Glomerular visceral epithelial cell (primary cell): ENCODE measurements around the gene FPGS.
A peak's percentile ranks its signal among the peaks of the same experiment; 100 is the strongest.
"Not testable (repeated sequence)": the region's sequence is repeated elsewhere in the genome, so short reads cannot be mapped to it uniquely, and the experiment has no call there.

Source experiments
- DNase-seq: peaks from one replicate; pipeline ENCODE4 v3.0.0-alpha.2; 2016; ENCODE audit errors: extremely low spot score

The FPGS gene

DNA sequence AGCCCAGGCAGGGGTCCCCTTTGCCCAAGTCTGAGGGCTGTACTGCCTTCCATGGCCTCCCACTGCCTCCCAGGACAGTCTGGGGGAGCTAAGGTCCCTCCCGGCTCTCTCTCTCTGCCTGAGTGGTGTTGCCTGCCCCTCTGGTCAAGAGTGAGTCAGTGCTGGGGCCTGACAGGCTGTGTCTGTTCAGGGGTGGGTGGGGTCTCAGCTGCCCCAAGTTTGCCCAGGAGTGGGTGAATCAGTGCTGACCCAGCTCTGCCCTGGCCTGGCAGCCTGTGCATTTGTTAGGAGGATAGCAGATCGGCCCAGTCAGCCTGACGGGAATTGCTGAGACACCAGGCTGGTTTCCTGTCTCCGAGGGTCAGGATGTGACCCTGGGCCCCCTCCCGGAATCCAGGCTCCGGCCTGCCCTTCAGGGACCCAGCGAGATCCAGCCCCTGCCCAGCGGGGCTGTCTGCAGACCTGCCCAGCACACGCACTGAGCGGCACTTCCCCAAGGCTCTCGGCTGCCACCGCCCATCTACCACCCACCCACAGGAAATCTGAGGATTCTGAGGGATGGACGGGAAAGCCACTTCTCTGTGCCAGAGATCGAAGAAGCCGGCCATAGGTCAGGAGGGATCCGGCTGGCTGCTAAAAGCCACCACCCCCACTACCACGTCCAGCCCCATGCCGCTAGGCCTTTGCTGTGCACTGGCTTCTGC is 35.8 kb downstream of the FPGS start:
- peak; percentile 95 for DNase-seq

DNA sequence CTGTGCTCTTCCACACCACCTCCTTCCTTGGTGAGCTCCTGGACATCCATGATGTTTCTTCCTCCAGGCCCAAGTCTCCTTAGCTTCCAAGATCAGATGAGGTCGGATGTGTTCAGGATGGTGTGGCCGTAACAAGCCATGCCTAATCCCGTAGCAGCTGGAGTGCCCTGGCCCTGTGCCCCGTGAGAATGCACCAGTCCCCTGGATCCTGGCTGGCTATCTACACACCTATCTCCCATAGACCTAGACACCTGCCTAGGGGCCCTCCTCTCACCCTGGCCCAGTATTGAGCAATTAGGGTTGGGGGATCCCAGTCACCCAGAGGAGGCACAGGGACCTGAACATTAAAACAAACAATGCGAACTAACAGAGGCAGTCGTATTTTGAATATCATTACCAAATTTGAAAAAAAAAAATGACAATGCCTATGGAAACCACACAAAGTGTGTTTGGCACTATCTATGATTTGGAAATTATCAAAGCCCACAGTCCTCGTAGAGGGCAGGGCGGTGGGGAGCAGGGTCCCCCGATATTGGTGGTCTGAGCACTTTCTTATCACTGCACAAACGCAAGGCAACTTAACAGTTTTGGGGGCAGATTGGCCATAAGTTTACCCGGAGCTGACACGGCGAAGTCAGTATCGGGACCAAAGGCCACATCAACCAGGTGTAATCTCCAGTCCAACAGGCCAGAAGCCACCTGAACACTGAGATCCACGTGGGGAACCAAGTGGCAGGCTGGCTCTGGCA is 38.6 kb downstream of the FPGS start:
- DNase-seq = no peak

DNA sequence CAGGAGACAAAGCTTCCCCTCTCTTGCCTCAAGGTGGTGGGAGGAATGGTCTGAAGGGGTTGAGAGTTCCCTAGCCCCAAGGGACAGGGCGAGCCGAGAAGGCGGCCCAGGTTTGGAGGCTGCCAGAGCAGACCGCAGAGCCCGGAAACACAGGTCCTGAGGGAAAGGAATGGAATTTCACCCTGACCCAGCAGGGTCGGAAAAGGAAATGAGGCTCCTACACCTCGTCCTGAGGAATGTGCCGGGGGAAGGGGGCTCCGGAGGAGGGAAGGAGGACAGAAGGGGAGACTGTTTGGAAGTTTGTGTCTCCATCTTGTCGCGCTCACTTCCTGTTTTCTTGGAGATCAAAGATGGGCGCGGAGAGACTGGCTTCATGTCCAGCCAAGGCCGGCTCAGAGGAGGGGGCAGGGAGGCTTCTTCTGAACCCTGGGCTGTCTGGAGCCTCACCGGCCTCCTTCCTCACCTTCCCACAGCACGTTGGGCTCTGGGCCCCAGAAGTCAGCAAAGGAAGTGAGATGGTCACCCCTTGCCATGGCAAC is 42.2 kb downstream of the FPGS start:
- no peak for DNase-seq

DNA sequence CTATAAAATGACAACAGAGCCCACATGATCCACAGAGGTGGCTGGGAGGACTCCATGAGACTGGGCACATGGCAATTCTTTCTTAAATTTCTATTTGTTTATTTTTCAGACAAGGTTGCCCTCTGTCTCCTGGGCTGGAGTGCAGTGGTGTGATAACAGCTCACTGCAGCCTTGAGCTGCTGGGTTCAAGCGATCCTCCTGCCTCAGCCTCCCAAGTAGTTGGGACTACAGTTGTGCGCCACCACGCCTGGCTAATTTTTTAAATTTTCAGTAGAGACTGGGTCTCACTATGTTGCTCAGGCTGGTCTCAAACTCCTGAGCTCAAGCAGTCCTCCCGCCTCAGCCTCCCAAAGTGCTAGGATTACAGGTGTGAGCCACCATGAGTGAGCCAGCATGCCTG is 42.9 kb downstream of the FPGS start:
- not testable (repeated sequence) for DNase-seq

DNA sequence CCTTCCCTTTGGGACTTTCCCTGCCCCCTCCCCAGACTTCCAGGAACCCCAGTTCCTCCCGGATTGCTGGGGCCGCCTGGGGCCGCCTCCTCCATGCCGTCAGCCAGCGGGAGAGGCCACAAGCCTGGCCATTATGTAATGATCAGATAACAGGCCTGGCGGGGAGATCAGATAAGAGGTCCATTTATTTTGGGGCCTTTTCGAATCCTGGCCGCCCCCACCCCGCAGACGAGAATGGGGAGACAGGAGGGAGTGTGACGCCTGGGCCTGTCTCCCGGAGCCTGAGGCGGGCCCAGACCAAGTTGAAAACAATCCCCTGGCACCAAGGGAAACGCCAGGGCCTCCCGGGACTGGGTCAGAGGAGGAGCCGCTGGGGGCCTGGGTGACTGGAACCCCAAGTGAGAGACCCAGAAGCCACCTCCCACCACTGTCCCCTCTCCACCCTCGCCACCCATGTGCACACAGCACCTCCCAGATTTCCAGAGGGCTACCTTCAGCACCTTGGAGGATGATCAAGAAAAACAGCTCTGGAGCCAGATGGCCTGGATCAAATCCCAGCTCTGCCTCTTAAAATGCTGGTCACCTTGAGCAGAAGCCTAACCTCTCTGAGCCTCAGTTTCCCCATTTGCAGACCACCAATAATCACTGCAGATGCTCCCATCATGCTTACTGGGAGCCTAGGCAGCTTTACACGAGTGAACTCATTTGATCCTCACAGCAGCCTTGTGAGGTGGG is 43.9 kb downstream of the FPGS start:
- no peak for DNase-seq

DNA sequence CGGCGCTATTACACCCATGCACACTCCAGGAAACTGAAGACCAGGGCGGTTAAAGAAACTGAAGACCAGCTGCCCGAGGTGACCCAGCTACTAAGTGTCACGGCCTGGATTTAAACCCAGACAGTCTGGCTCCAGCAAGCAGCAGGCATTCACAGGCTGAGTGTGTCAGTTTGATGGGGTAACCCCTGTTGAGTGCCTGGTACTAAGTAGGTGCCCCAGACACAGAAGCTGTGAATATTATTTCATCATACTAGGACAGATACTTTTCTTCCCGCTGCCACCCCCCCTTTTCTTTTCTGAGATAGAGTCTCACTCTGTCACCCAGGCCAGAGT is 44.5 kb downstream of the FPGS start:
- no peak for DNase-seq

DNA sequence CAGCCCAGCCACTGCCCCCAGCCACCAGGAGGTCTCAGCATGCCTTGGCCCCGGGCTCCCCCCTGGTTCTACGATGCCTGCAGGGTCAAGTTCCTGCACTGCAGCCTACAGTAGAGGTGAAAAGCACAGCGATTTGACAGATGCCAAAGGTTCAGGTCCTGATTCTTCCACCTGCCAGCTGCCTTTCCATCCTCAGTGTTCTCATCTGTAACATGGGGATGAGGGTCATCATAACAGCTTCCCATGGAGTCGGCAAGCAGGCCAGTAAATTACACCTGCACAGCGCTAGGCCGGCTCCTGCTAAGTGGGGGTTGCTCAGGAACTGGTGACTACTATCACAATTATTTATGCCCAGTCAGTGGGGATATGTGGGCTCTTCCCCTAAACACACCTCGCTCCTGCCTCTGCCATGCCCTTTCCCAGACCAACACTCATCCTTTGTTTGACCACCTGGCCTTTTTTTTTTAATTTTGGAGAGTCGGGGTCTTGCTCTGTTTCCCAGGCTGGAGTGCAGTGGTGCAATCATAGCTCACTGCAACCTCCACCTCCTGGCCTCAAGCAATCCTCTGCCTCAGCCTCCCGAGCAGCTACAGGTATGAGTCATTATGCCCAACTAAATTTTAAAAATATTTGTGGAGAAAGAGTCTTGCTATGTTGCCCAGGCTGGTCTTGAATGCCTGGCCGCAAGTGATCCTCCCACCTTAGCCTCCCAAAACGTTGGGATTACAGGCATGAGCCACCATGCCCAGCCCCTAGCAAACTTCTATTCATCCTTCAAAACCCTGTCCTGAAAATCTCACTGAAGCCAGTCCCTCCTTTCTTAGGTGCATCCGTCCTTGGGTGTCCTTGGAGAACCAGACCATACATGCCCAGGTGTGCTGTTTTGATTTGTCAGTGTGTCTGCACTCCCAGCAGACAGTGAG is 45.4 kb downstream of the FPGS start:
- DNase-seq = no peak

DNA sequence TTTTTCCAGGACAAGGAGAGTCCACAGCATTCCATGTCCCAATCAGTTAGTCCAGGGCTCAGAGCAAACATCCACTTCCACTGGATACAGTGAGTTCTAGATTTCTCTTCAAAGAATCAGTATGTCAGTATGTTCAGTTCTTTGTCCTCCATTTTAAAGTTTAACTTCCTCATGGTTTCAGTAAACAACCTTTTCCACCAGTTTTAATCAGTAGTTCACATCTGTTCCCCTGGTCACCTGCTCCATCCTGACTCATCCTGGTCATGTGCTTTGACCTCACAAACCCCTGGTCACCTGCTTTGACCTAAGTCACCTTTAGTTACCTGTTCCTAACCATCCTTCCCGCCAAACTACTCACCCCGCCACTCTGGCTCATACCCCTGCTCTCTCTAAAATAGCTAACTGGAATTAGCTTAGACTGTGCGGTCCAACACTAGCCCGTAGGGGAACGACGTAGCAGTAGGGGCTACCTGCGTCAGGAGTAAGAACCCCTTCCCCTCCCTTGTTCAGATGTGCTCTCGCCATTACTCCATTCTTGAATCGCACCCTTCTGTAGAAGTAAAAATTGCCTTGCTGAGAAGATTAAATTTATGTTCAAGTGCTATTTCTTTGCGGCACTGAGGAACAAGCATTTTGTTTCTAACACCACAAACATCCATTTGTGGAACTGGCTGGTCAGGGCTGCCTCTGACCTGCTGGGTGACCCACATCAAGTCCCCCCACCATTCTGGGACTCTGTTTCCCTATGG is 46.2 kb downstream of the FPGS start:
- DNase-seq = no peak

DNA sequence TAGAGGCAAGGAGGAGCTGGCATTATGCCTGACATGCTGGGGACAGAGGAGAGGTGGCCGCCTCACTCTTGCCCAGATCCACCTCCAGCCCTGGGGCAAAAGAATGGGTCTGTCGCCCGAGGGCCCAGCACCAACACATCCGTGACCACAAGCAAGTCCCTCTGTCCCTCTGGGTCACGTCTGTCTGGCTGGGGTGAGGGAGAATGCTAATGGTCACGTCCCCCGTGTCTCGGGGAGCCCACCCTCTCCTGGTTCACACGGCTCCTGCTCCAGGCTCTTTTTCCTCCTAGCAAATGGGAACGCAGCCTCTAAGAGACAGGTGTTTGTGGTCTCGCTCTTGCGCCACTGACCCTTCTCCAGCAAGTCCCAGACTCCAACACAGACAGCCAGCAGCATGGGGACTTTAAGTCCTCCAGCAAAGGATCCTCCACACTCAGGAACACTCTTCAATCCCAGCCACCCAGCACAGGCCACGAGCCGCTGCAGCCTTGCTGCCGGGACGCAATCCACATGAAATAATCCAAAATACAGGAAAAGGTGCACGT is 47.7 kb downstream of the FPGS start:
- no peak for DNase-seq

DNA sequence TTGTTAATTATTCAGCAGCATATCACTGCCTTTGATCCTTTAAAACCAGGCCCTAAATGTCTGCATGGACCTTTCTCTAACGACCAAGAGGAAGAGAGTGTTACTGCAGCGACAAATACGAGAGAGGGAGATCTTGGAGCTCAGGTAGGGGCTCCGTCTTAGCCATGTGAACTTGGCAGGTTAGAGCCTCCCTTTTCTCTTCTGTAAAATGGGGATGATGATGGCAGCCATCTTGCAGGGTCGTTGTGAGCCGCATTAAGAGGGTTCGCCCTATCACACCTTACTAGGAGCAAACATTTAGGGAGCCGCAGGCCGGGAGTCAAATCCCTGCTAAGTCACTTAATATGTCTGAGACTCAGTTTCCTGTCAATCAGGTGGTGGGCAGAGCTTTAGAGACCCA is 50.1 kb downstream of the FPGS start:
- DNase-seq = no peak

DNA sequence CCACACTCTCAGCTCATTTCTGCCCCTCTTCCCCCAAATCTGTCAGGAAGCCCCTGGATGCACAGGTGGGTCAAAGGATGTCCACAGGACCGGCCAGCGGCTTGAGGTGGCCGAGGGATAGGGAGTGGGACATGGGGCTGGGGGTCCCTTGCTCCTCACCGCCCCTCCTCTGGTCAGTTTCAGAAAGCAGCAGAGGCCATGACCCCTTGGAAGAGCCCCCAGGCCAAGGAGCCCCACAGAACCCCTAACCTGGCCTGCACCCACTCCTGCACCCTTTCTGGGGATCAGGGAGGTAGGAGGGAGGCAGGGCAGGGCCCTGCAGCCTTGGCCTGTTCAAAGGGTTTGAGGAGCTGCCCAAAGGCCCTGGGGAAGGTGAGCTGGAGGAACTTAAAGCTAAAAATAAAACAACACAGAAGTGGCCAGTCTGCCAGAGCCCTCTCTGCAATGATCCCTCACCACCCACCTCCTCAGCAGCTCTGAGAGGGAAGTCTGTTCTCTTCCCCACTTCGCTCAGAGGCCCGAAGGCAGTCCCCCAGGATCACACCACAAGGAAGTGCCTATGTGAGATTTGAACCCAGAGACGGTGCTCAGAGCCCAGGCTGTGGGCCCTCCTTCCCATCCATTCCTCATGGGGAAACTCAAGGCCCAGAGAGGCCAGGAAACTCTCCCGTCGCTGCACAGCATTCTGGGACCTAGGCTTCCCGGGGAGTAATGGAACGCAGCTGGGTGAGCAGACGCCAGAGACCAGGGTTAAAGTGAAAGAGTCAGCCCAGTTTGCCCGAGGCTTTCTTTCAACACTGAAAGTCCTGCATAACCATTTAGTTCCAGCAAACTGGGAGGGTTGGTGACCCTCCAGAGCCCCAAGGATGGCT is 50.9 kb downstream of the FPGS start:
- DNase-seq = no peak

DNA sequence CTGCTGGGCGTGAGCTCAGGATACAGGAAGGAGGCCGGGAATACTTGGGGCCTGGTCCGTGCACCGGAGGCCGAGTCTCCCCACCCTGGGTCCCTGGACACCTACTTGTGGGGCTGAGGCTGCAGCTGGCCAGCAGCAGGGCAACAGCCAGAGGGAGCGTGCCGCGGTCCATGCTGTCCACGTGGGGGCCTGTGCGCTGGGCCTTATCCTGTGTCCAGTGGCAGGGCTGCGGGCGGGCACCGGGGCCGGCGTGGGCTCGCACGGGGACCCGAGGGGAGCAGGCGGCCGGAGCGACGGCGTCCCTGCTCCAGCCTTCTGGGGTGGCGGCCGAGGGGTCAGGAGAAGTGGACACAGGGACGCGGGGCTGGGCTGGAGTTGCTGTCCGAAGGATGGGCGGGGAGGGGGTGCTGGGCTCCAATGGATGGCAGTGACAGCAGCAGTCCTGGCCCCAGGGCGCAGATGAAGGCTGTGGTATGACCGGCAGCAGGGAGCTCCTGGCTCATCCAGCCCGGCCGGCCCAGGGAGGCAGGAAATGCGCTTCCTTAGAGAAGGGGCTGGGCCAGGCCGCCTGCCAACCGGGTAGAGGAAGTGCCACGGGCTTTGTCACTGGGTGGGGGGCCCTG is 51.6 kb downstream of the FPGS start, which contains the start of gene ENG:
Gene ENG (minus strand): TSS at position 475 of the 623 bp plus-strand sequence. CDS start 303 bp downstream, at position 172.
- peak; percentile 54 for DNase-seq

DNA sequence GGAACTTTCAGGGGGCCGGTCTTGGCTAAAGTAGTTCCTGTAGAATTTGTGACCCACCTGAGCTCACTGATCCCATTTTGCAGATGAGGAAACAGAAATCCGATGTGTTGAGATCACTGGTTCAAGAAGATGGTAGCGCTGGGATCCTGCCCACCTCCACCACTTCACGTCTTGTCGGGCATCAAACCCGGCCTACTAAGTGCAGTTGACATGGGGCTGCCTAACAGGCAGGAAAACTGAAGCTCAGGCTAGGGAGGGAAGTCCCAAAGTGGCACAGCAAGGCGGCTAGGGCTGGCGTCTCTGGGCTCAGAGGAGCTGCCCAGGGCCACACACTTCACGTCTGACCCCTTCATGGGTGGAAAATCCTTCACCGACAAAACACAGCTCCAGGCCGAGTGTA is 52.3 kb downstream of the FPGS start:
- DNase-seq = no peak

DNA sequence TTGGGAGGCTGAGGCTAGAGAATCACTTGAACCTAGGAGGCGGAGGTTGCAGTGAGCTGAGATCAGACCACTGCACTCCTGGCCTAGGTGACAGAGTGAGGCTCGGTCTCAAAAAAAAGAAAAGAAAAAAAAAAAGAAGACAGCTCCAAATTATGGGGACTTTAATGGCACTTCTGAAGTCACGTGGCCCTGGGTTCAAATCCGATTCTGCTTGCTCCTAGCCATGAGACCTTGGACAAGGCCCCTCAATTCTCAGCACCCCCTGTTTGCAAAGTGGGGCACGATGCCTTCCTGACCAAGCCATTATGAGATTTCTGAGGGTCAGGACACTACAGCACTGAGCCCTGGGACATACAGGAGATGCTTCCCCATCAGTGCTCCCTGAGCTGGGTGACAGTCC is 52.8 kb downstream of the FPGS start:
- no peak for DNase-seq

DNA sequence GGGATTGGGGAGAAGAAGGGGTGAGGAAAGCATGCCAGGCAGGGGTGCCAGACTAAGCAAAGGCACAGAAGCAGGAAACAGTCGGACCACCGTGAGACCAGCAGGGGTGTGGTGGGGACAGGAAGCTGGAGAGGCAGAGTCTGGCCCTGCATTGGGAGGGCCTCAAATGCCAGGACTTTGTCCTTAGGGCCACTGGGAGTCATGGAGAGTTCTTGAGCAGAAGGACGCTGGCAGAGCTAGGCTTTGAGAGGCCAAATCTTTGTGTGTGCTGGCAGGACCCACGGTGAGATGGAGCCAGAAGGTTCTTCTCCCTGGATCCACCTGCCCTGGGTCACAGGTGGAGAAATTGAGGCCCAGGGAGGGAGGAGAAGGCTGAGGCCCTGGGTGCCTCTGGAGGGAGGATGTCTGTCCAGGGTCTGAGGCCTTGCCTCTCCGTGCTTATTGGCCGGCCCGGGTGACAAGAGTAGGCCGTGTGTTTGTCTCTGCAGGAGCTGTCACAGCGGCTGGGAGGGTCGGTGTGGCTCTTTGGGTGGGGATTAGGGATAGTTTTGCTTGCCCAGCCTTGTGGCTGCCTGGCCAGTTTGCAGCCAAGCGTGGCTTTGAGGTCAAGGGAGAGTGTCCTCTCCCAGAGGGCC is 53.5 kb downstream of the FPGS start:
- DNase-seq = no peak

DNA sequence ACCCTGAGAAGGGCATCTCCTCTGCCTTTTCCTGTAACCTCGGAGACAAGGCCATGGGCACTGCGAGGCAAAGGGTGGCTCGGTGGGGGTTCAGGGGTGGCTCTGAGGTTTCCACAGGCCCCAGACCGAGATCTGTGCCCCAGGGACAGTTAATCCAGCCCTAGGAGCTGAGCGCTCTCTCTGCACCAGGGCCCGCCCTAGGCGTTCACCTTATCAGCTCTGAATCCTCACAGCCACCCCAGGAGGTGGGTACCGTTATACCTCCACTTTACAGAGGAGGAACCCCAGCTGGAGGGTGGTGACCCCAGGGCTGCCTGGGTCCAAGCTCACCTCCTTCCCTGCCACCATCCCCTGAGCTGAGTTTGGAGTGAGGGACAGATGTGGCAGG is 54.0 kb downstream of the FPGS start:
- no peak for DNase-seq

DNA sequence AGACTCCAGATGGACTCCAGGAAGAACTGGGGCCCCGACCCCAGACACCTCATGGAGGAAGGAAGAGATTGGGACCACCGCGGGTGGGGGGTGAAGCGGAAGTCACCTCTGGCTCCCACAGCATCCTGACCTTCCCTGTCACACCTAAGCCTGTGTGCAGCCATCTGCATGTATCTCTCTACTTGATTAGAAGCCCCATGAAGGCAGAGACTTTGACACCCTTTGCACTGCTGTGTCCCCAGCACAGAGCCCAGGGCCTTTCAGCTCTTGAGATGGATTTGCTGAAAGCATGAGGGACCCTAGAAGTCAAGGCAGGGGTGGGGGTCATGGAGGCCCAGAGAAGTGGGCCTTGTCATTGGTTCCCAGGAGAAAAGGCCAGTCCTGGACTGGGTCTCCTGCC is 54.6 kb downstream of the FPGS start:
- DNase-seq = no peak

DNA sequence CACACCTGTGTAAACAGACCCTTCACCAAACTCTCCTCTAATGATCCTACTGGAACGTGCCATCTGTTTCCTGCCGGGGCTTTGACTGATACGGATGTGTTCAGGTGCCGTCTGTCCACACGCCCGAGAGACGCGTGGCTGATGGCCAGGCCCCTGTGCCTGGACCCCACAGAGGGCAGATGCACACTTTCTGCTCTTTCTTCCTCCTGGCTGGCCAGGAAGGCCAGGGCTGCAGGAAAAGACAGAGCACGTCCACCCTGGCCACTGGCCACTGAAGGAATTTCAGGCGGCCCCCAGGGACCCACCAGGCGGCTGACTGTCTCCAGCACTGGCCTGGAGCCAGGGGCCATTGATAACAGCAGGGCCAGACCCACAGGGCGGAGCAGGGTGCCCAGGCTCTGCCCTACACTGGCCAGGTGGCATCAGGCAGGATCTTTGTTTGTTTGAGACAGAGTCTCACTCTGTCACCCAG is 55.4 kb downstream of the FPGS start:
- DNase-seq = no peak
